ENCODE measurements around the gene MPG. TPM values are rescaled to one million over a fixed set of nuclear protein-coding genes. Genes with fewer than 3 reads are reported as not detected.

Gene MPG
- total RNA-seq, 1 donor from 2014 or later, result 21.2 TPM

GRCh38 chr16:129075-129474 lies 51.0 kb downstream of the MPG start:
- Histone ChIP-seq H4K20me1 (ENCODE audit: low read depth) (peaks cover 14% of the 10 kb centered on the region), H3K36me3 (no peaks in the 10 kb centered on the region)

GRCh38 chr16:130533-131173 lies 52.6 kb downstream of the MPG start:
- Mint-ChIP-seq H3K4me1 (no peaks in the 10 kb centered on the region), H3K27ac (no peak overlapping the region)

More at GRCh38 chr16:129075-129474, 51.0 kb downstream of the MPG start:
- Mint-ChIP-seq H3K4me3 (no peak overlapping the region), H3K27me3 (ENCODE audit: insufficient read depth, low read depth) (peaks cover 2% of the 10 kb centered on the region), H3K9me3 (no peaks in the 10 kb centered on the region), H3K4me1 (no peaks in the 10 kb centered on the region), H3K27ac (no peak overlapping the region), H3K36me3 (peaks cover 2% of the 10 kb centered on the region)
- no peaks in the 10 kb centered on the region for H3F3A ChIP-seq (ENCODE audit: low read depth)
- H2AFZ ChIP-seq (replicated peaks), result no peak overlapping the region
- H3K9me3 ChIP-seq (ENCODE audit: low read depth), result no peaks in the 10 kb centered on the region
- no peak for DNase-seq (ENCODE audit: low spot score)
- H3K27ac ChIP-seq, result no peak overlapping the region
- H3K4me3 ChIP-seq, result no peak overlapping the region
- no peak overlapping the region for H3K4me2 ChIP-seq
- no peaks in the 10 kb centered on the region for H3K27me3 ChIP-seq
- H3K9ac ChIP-seq, result no peak overlapping the region
- H3K79me2 ChIP-seq (ENCODE audit: low read depth), result peaks cover 8% of the 10 kb centered on the region
- no peaks in the 10 kb centered on the region for H3K4me1 ChIP-seq
- TF ChIP-seq EZH2phosphoT487 (IDR thresholded peaks at IDR 0.05), result no peak

GRCh38 chr16:132120-132519 lies 54.1 kb downstream of the MPG start:
- no peaks in the 10 kb centered on the region for H3F3A ChIP-seq (ENCODE audit: low read depth)
- no peak for DNase-seq (ENCODE audit: low spot score)
- no peak overlapping the region for H2AFZ ChIP-seq (replicated peaks)
- H3K27ac Mint-ChIP-seq, result no peak overlapping the region
- H3K27me3 ChIP-seq, result no peaks in the 10 kb centered on the region
- H3K36me3 Mint-ChIP-seq, result peaks cover 7% of the 10 kb centered on the region
- no peaks in the 10 kb centered on the region for H3K4me1 Mint-ChIP-seq
- no peak overlapping the region for H3K4me2 ChIP-seq
- H3K9me3 ChIP-seq (ENCODE audit: low read depth), result no peaks in the 10 kb centered on the region
- H3K4me3 ChIP-seq, result no peak overlapping the region
- peaks cover 4% of the 10 kb centered on the region for H4K20me1 ChIP-seq (ENCODE audit: low read depth)
- no peaks in the 10 kb centered on the region for H3K4me1 ChIP-seq
- no peak overlapping the region for H3K4me3 Mint-ChIP-seq
- TF ChIP-seq CTCF (IDR thresholded peaks at IDR 0.05) (no peak), EZH2phosphoT487 (IDR thresholded peaks at IDR 0.05) (no peak), EZH2 (IDR thresholded peaks at IDR 0.05) (no peak)
- no peaks in the 10 kb centered on the region for H3K36me3 ChIP-seq
- H3K9me3 Mint-ChIP-seq, result no peaks in the 10 kb centered on the region
- peaks cover 2% of the 10 kb centered on the region for H3K27me3 Mint-ChIP-seq (ENCODE audit: insufficient read depth, low read depth)
- no peak overlapping the region for H3K9ac ChIP-seq
- peaks cover 28% of the 10 kb centered on the region for H3K79me2 ChIP-seq (ENCODE audit: low read depth)
- no peak overlapping the region for H3K27ac ChIP-seq

More at GRCh38 chr16:130533-131173, 52.6 kb downstream of the MPG start:
- H3K79me2 ChIP-seq (ENCODE audit: low read depth), result peaks cover 17% of the 10 kb centered on the region
- TF ChIP-seq EZH2phosphoT487 (IDR thresholded peaks at IDR 0.05), result no peak
- TF ChIP-seq CTCF (IDR thresholded peaks at IDR 0.05), result no peak
- no peak for TF ChIP-seq EZH2 (IDR thresholded peaks at IDR 0.05)
- H3K36me3 ChIP-seq, result no peaks in the 10 kb centered on the region
- H4K20me1 ChIP-seq (ENCODE audit: low read depth), result peaks cover 5% of the 10 kb centered on the region
- no peak overlapping the region for H3K27ac ChIP-seq
- Mint-ChIP-seq H3K27me3 (ENCODE audit: insufficient read depth, low read depth) (peaks cover 2% of the 10 kb centered on the region), H3K9me3 (no peaks in the 10 kb centered on the region), H3K36me3 (peaks cover 4% of the 10 kb centered on the region), H3K4me3 (no peak overlapping the region)
- H3F3A ChIP-seq (ENCODE audit: low read depth), result no peaks in the 10 kb centered on the region
- H3K4me1 ChIP-seq, result no peaks in the 10 kb centered on the region
- no peaks in the 10 kb centered on the region for H3K9me3 ChIP-seq (ENCODE audit: low read depth)
- no peak overlapping the region for H3K9ac ChIP-seq
- H2AFZ ChIP-seq (replicated peaks), result no peak overlapping the region
- no peak for DNase-seq (ENCODE audit: low spot score)
- H3K27me3 ChIP-seq, result no peaks in the 10 kb centered on the region
- no peak overlapping the region for H3K4me2 ChIP-seq
- H3K4me3 ChIP-seq, result no peak overlapping the region

- Mint-ChIP-seq H3K27me3 (ENCODE audit: insufficient read depth, low read depth) (peaks cover 2% of the 10 kb centered on the region), H3K4me1 (no peaks in the 10 kb centered on the region), H3K4me3 (no peak overlapping the region), H3K27ac (no peak overlapping the region), H3K36me3 (peaks cover 7% of the 10 kb centered on the region), H3K9me3 (no peaks in the 10 kb centered on the region)
- no peak for TF ChIP-seq EZH2phosphoT487 (IDR thresholded peaks at IDR 0.05)
- no peak for TF ChIP-seq EZH2 (IDR thresholded peaks at IDR 0.05)
- no peak for TF ChIP-seq CTCF (IDR thresholded peaks at IDR 0.05)
- no peak for DNase-seq (ENCODE audit: low spot score)
- peaks cover 10% of the 10 kb centered on the region for H3F3A ChIP-seq (ENCODE audit: low read depth)
- no peak overlapping the region for H2AFZ ChIP-seq (replicated peaks)
- H3K36me3 ChIP-seq, result no peaks in the 10 kb centered on the region
- H4K20me1 ChIP-seq (ENCODE audit: low read depth), result peaks cover 4% of the 10 kb centered on the region
- no peaks in the 10 kb centered on the region for H3K27me3 ChIP-seq
- H3K4me1 ChIP-seq, result peaks cover 3% of the 10 kb centered on the region
- no peak overlapping the region for H3K4me2 ChIP-seq
- H3K9ac ChIP-seq, result no peak overlapping the region
- no peak overlapping the region for H3K27ac ChIP-seq
- H3K79me2 ChIP-seq (ENCODE audit: low read depth), result peaks cover 34% of the 10 kb centered on the region
- no peak overlapping the region for H3K4me3 ChIP-seq
- no peaks in the 10 kb centered on the region for H3K9me3 ChIP-seq (ENCODE audit: low read depth)
These were observed 55.7 kb downstream of the MPG start for GRCh38 chr16:133716-134115.
